GM18511 (cell line): Measurements from ENCODE around the gene ANKH.
A peak's percentile ranks its signal among the peaks of the same experiment; 100 is the strongest.
"Not testable (repeated sequence)": the region's sequence is repeated elsewhere in the genome, so short reads cannot be mapped to it uniquely, and the experiment has no call there.

Experiments used
- ATAC-seq: cut with Tn5 transposase; IDR thresholded peaks from one replicate; pipeline ENCODE4 v1.9.1; 2021; ENCODE audit warnings: mild to moderate bottlenecking, moderate library complexity; ENCODE audit not compliant: unreplicated experiment

The ANKH gene

DNA sequence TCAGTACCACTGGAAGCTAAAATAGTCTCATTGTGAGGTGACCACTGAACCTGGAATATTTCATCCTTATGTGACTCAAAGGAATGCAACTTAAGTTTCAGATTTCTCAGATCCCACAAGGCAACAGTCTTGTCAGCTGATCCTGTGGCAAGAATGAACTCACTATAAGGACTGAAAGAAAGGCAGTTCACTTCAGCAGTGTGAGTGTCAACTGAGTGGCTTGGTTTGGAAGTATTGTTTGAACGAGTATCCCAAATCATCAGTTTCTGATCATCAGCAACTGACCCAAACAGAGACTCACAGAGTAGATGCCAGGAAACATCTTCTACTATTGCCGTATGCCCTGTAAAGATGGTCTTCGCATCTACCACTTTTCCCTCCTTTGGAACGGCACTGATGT is 74.2 kb downstream of the ANKH start:
- ATAC-seq = not testable (repeated sequence)

DNA sequence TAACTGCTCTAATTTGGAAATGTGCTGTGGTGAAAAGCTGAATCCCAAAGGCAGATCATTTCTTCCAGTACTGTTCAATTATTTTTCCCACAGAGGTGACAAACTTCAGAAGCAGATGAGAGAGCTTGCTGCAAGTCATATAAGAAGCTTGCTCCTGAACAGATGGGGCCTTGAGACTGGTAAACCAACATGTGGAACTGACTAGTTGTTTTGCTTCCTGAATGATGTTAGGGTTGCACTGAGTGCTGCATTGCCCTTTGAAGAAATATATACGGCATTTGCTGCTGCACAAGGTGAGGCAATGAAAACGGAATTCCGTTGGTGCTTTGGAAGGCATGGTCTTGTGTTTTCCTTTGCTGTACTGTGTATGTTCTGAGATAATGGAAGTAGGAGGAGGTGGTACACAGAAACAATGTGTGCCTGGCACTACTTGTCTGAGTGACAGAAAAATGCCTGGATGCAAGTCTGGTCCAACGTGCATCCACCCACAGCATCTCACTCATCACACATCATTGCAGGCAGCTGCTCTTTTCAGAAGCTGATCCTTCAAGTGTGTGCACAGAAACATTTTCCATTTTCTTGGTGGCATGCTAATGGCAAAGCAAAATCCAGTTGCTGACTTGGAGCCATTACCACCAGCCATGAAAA is 76.9 kb downstream of the ANKH start:
- ATAC-seq = no peak

DNA sequence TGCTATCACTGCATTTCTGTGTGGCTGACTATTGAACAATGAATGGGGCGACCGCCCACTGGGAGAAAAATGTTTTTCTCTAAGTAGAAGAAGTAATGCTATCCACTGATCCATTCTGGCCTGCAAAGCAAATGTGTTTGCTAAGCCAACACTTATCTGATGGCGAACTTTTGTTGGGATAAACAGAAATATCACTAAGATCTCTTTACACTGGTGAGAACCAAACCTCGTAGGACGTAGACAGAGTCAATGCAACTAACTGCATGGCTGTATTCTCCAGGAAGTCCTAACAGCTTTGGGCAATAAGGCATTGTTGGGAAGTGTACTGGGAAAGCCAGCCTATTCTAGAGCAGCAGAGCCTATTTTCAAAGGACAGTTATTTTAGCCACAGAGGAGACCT is 77.7 kb downstream of the ANKH start:
- ATAC-seq = no peak

DNA sequence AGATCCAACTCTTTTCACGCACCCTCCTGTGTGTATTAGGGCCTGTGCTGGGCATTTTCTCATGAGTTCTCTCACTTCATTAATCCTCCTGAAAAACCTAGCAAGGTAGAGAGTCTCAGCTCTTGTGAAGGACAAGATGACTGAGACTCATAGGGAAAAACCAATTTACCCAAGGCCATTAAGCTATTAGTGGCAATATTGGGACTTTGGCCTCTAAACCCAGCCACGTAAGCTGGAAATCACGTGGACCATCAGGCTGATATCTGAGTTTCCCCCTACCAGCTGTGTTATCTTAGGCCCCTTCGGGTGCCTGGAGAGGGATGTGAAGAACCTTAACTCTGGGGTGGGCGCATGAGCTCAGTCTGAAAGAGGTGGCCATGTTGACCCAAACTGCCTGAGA is 80.7 kb downstream of the ANKH start:
- ATAC-seq = no peak

DNA sequence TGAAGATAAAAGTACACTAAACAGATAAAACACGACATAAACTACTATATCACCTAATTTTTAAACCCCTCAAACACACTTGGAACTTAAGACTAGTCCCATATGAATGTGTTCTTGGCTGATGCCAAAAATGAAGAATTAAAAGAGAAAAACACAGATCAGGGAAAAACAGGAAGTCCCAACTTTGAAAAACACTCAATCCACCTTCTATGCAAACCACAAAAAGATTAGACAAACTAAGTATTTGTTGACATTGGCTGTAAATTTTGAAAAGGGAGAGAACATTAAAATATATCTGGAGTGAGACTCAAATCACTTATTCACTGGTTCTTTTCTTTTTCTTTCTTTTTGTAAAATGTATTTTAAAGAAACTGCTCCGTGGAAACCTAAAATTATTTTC is 81.4 kb downstream of the ANKH start:
- ATAC-seq = no peak

DNA sequence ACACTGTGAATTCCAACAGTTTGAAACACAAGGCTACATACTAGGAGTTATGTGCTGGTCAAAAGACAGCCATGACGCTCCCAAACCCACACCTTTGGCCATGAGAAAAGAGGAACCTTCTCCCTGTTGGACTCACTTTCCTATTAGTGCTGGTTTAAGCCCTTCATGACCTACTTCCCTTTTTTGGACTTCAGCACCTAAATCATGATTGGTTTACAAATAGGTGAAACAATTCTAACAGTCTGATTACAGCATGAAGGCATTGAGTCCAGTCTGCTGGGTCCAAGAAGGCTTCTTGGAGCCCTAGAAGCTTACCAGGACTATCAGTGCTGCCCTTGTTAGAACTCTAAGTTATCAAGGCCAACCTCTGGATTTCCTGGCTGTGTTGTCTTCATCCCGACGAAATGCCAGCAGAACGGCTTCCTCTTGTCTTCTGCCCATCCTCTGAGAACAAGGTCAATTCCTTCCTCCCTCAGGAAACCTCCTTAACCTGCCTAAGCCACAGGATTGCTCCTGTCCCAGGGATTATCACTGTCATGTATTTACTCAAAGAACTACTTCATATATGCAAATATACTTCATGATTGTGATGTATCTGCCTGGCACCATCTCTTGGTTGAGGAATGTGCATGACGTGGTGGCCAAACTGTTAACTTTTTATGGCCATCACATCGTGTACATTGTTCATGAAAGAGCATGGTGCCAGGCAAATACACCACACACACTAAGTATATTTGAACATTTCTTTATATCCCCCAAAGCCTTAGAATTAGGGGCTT is 83.6 kb downstream of the ANKH start:
- ATAC-seq = no peak

DNA sequence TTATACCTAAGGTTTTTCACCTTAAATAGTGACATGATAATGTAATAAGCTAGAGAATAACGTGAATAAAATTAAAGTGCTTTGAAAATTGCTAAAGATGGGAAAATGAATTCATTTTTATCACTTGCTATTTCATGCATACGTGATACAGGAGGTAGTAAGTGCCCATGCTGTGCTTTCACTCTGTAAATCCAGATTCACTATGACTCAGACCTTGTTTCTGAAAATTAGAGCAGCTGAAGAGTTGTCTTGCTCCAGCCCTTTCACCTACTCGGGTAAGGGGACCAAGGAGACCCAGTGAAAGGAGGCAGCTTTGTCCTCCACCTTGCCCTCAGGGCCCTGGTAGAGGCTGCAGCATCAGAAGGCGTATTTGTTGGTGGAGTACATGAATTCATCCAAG is 87.9 kb downstream of the ANKH start:
- peak; percentile 78 for ATAC-seq

DNA sequence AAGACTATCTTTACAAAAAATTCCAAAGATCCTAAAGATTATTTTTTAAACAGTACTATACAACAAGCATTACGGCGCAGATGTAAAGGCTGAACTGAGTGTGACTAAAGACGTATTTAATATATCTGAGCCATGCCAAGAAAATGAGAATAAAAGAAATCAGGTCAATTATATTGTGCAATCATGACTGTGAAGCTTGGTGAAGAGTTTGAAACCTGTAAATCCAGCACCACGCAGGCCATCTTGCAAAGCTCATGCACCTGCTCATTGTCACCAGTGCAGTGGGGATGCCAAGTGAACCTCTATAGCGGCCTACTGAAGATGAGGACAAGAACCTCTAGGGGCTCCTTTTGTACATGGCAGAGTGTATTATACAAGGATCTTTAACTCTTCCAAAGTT is 89.0 kb downstream of the ANKH start:
- ATAC-seq = no peak

DNA sequence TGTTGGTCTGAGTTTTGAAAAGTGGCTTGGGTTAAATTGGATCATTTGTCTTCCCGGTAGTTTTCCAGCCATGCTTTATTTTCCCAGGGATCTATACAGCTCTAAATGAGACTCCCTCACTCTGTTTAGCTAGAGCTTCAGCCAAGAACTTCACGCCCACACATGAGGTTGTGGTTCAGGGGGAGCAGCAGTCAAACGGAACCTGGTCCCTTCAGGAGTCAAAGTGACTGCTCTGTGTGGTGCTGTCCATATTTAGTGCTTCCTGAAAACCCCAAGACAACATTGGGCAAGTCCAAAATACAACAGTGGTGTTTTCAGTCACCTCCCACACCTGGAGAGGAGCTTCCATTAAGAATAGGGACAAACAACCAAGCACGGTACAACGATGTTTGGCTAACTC is 90.5 kb downstream of the ANKH start:
- ATAC-seq = no peak

DNA sequence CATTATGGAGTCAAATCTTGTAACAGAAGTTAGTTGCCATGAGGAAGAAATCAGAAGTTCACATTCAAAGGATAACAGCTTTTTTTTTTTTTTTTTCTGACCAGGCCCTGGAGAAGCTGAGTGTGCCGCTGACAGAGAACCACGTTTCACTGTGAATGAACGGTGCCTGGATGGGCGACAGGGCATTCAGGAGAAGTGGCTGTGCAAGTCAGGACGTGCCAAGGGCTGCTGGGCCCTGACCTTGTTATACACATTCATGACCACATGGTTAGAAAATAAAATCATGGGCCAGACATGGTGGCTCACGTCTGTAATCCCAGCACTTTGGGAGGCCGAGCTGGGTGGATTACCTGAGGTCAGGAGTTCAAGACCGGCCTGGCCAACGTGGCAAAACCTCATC is 91.6 kb downstream of the ANKH start:
- ATAC-seq = no peak

DNA sequence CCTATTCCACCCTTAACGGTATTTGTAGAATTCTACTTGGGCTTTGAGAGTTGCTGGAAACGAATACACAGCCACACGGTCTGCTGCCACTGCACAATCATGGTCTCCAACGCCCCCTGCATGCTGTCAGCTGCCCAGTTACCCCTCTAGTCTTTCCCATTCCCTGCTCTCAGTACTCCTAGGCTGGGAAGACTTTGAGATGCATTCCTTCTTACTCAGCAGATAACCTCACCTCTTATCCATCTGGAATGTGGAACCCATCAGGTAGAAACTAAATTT is 92.8 kb downstream of the ANKH start:
- no peak for ATAC-seq

DNA sequence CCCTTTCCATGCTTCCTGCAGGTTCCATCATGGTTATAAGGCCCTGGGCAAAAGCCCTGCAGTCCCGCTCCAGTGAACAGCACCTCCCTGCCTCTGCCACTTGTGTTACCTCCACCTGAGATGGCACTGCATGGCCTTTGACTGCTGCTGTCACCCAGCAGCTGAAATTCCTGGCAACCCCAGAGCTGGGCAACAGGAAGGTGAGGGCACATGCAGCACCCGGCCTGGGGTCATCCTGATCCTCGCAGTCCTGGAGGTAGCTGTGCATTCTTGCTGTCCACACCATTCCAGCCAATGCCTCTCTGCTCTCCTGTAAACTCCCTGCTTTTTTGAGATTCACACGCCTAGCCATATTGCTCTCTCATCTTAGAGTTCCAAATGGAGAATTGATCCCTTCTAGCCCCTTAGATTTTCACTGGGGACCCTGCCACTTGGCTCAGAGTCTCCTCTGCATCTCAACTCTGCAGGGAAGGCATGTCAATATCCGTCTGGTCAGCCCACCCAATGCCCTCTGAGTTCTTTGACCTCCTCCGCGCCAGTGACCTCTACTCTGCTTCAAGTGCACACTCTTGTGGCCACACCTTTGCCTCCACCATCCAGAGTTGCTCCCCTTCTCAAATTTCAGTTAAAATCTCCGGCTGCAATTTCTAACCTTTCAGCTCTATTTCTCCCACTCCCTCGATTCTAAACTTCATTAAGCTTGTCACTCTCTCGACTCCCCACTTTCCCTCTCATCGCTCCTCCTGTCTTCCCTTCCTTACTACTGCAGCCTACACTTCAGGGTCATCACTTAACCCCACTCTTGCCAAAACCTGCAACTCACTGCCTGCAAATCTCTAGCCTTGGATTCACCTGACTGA is 93.4 kb downstream of the ANKH start:
- no peak for ATAC-seq

DNA sequence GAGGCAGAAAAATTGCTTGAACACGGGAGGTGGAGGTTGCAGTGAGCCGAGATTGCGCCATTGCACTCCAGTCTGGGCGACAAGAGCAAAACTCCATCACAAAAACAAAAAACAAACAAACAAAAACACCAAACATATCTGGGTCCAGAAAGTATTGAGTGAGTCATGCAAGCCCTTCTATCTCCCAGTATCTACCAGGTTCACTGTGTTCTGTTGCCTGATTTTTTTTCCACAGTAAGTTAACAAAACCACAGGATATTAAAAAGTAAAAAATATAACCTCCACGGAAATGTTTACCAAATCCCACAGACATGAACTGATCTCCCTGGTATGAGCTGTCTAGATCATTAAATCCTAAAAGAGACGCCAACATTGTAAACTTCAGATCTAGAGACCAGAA is 94.4 kb downstream of the ANKH start:
- no peak for ATAC-seq

DNA sequence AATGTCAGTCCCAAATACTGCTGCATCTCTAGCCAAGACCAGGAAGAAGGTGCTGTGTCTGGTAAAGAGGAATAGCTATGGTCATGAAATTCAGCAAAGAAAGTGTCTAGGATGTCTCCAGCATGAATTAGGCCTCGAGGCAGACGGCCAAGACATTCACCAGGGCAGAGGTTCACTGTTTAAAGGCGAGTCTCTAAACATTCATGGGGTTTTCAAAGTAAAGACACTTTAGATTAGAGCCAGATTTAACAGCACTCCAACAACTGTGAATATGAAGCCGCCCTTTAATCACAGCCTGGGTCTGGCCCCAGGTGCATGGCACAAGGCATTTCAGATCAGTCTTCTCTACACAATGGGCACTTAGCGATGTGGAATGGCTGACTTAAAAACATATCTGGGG is 95.0 kb downstream of the ANKH start:
- ATAC-seq = no peak

DNA sequence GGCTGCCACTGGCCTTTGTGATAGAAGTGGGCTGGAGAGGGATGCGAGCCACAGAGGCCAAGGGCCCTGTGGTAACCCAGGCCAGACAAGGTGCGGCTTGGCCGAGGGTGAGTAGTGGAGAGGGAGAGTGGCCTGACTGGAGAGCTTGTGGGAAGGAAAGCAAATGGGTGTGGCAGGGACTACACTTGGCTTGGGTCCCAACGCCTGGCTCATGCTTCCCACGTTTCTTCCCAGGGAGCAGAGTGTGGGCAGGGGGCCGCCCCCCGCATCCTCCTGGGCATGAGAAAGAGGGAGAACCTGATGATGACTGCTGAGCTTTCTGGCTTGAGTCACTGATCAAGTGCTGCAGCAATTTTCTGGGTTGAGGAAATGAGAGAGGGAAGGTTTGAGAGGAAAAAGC is 95.7 kb downstream of the ANKH start:
- no peak for ATAC-seq

DNA sequence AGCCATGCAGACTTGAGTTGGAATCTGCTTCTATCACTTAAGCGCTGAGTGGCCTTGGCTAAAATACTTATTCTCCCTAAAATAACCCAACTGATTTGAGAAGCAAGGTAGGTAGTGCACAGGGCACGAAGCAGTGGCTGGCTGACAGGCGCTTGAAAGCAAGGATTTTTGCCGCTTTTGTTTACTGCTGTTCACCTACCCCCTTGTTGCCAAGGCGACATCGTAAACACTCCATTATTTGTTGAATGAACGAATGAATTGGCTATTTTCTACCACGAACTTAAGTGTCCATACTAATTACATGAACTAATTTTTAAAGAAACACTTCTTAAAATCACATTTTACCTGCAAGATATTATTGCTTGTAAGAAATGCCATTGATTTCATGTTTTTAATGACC is 98.0 kb downstream of the ANKH start:
- no peak for ATAC-seq

DNA sequence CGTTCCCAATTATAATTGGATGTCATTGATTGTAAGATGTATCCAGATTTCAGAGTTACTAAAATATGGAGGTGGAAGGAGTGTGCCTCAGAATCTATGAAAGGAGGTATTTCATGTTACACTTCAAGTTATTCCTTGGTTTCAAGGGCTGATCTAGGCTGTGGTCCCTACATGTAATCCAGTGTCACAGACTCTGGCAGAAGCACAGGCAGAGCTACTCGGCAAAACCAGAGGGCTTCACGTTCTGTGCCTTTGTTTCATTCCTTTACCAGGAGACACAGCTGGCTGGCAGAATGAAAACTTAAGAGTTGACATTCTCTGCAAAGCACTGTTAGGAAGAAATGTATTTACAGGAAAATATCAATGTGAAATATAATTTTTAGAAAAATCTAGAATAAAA is 99.6 kb downstream of the ANKH start:
- no peak for ATAC-seq

DNA sequence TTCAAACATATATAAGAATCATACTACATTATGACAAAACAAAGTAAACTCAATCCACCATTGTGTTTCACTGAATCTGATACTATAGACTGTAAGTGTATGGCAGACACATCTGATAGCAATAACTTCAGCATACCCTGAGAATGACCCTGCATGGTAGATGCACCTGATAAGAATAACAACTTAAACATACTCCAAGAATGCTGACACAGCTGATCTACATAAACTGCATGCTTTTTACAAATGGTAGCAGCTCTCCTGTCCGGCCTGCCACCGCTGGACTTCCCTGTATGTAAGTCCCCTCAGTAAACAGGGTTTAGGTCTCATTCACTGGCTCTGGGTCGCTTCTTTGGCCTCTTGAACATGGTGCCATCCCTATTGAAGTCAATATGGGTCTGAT is 100.4 kb downstream of the ANKH start:
- no peak for ATAC-seq

DNA sequence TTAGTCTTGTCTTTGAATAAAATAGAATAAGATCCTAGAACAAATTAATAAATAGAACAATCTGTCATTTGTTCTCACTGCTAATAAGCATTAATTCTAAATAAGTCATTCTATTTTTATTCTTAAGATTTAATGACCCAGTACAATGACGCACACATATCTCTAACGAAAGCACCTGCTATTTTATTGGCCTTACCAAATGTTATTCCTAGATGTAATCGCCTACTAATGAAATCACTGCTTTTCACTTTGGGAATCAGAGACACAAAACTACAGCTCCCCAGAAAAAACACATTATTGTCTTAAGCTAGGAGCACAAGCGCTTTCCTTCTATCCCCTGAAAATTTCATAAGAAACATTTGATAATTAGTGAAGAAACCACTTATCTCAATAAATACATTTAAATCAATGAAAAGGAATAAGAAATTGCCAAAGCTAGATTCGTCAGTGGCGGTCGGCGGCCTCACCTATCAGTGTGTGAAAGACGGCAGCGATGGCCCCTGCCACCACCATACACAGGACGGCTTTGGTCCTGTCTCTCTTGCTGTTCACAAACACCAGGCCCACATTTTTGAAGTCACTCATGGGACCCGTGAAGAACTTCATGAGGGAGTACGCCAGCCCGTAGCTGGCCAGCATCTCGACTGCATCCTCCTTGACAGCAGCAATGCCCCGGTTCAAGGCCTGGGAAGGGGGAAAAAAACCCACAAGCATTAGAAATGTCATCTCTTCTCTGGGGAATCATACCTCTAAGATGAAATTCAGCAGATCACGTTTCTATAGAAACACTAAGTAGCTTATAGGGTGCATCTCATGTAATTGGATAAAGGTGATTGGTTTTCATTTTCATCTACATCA is 102.8 kb downstream of the ANKH start:
- no peak for ATAC-seq

DNA sequence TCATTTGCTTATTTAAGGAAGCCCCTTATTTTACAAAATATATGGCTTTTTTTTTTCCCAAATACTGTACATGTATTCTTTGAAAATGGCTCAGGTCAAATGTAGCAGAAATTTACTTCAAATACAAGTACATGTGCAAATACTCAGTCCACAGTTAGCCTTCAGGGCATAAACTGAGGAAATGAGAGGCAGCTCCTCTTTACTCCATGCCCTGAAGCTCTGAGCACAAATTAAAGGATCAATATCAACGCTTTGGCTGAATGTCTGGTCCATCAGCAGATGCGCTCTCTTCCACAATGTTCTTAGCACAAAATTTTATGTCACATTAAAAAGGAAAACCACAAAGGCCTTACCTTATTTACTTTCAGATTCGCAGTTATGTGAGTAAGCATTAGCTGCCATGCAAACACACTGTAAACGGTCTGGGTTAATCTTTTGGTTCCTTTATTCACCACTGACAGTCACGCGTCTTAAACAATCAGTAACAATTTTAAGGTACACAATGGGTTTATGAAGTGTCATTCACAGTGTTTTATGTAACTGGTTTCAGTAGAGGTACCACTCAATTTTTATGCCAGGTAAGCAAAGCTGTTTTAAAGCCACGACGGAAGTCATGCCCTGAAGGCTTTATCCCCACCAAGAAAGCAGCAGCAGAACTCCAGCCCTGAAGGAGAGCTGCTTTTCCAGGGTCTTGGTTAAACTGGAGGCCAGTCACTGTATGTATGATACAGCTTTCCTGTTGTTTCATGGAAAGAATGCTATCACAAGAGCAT is 103.7 kb downstream of the ANKH start:
- no peak for ATAC-seq
